ENCODE results near the gene ME1.

DNA sequence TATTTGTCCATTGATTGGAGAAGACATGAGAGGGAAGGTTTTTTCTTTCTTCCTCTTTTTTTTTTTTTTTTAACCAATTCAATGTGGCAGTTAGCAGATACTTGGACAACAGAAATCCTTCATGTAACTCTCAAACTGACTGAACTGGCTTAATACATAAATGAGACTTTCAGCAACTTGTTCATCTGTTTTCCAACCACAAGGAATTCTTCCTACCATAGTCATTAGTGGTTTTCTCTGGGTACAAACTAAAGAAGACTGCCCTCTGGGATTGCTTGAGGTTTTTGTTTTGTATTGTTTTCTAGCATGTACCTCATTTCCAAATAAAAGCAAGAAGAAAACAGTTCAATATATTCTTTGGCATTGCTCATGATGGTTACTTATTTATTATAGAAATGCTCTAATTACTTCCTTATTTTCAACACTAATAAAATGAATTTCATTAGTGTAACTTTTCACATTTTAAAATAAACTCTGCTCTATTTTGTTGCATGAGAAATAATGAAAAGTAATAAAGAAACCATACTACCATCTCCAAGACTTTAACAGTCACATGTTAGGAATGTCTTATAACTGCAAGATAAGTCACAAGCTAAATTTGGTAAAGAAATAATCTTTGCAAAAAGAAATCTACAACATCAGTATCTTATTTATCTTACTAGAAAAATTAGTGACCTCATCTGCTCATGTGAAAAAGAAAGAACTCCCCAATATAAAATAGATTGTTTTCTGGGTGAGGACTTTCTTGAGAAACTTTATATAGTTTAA, 52.0 kb downstream of the ME1 start:
- TF ChIP-seq, protein P1, sequence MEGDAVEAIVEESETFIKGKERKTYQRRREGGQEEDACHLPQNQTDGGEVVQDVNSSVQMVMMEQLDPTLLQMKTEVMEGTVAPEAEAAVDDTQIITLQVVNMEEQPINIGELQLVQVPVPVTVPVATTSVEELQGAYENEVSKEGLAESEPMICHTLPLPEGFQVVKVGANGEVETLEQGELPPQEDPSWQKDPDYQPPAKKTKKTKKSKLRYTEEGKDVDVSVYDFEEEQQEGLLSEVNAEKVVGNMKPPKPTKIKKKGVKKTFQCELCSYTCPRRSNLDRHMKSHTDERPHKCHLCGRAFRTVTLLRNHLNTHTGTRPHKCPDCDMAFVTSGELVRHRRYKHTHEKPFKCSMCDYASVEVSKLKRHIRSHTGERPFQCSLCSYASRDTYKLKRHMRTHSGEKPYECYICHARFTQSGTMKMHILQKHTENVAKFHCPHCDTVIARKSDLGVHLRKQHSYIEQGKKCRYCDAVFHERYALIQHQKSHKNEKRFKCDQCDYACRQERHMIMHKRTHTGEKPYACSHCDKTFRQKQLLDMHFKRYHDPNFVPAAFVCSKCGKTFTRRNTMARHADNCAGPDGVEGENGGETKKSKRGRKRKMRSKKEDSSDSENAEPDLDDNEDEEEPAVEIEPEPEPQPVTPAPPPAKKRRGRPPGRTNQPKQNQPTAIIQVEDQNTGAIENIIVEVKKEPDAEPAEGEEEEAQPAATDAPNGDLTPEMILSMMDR (IDR thresholded peaks at IDR 0.05; ENCODE audit: borderline replicate concordance, extremely low read depth, low read length, poor library complexity, severe bottlenecking), result no peak
- TF ChIP-seq EZH2 (IDR thresholded peaks at IDR 0.05; ENCODE audit: borderline replicate concordance, low read depth, low read length, severe bottlenecking), result no peak
